ENCODE results near the gene FOXI1.

Gene FOXI1

DNA sequence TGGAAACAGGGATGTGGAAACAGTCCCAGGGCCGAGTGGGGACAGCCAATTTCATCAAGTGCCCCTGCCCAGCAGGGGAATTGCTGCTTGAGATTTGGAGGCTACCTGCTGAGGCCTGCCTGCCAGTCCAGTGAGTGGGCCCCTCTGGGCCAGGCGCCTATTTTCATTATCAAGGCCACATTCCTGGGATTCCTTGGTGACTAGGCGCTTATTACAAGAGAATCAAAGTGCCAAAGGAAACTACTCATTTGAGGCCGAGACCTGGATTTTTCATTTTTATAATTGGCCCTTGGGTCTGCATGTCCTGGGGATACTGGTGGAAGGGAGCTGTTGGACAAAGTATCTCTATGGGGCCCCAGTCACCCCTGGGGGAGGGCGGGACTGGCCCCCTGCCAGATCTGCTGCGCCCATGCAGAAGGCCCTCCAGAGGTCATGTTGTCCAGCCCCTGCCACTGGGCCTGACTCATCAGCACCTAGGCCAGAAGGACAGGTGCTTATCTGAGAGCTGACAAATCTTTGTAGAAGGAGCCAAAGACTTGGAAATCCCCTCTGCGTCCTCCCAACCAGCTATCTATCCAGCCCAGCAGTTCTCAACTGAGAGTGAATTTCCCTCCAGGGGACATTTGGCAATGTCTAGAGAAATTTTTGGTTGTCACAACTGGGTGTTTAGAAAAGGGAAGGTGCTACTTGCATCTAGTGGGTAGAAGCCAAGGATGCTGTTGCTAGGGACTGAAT is 45.6 kb downstream of the FOXI1 start:
- no peak for DNase-seq

DNA sequence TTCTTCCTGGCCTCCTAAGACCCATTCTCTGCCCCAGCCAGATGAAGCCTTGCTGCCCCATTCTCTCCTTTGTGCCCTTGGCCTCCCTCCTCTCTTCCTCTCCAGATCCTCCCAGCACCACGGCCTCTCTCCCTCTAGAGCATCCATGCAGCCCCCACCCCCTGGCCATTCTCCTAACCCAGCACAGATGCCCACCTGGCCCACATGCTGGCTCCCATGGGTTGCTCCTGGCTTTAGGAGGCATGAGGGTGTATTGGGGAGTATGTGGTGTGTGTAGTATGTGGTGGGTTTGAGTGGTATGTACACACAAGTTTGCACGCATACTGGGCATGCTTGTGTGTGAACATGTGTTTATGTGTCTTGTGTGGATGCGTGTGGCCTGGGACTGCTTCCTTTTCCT is 47.1 kb downstream of the FOXI1 start:
- DNase-seq, result no peak

DNA sequence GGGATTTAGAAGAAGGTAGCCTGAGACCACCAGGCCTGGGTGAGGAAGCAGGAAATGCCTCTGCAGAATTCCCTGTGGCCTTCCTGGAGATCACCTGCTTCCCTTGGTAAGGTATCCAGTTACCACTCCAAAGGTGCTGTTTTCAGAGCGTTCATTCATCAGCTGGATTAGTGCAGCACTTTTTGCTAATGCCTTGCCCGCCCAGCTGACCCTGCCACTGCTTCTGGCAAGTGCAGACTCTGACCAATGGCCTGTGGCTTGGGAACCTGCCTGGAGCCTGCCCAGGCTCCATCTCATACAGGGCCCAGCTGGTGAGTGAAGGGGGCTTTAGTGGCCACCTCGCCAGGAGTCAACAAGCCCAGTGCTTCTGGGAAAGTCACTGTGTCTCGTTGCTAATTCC is 48.6 kb downstream of the FOXI1 start:
- no peak for DNase-seq

DNA sequence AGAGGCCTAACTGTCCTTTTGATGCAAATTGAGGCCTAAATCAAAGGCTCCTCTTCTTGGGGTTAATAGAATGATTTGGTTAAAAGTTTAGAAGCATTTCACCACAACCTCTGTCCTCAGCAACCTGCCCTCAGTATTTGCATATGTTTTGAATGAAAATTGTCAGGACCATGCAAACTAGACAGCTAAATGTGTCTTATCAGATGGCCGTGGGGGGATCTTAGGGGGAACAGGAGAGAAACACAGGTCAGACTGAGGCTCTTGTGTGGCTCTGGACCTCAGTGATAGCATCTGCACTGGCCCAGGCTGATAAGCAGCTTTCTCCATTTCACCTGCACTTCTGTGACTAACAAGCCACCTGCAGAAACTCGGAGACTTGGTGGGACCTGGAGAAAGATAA is 49.0 kb downstream of the FOXI1 start:
- no peak for DNase-seq

DNA sequence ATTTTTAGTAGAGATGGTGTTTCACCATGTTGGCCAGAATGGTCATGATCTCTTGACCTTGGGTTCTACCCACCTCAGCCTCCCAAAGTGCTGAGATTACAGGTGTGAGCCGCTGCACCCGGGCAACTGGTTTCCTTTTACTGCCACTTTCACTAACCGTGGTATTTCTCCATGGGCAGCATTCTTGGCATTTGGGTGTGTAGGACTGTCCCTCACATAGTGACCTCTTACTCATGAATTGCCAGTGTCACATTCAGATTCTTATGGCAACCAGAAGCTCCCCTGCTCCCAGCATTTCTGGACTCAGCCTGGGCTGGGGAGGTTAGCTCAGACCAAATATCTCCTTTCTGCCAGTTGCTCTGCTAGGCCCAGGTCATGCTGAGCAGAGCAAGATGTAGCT is 50.1 kb downstream of the FOXI1 start:
- DNase-seq, result no peak

DNA sequence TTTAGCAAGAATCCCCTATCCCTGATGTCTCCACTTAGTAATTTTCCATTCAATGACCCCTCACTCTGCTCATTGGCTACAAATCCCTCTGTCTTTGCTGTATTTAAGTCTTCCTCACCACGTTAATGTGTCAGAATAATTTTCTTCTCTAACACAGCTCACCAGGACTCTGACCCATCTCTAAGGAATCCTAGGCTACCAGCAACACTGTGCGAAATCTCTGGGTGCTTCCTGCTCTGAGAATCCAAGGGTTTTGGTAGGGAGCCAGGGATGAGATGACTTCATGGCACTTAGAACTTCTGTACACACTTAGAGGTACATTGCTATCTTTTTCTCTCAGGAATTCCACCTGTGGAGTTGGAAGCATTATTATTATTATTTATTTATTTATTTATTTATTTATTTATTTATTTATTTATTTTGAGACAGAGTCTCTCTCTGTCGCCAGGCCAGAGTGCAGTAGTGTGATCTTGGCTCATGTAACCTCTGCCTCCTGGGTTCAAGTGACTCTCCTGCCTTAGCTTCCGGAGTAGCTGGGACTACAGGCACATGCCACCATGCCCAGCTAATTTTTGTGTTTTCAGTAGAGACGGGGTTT is 53.5 kb downstream of the FOXI1 start:
- no peak for DNase-seq
